ENCODE measurements around the gene FOXP1. TPM values are rescaled to one million over a fixed set of nuclear protein-coding genes. Genes with fewer than 3 reads are reported as not detected.

The FOXP1 gene
- total and polyA plus RNA-seq, 2 of the 8 experiments (the other 6 are each of a cell fraction or from before 2014, with no cell fraction given): 13.9 to 25.4 TPM

DNA sequence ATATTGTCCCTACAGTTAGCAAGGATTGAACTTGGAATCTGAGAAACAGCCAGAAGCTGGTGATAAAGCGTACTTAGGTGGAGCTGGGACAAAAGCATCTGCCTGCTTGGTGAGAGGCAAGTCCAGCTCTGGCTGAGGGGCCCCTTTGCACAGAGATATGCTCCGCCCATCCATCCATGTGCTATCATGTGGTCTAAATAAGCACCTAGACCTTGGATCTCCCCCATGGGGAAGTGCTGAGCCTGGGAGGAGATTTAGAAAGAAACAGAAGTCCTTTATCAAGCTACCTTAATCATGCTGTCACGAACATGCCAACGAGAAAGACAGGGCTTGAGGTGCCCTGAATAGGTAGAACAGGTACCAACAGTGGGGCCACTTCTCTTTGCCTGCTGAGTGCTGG is 369.5 kb downstream of the FOXP1 start:
- no peak overlapping the region for H3K4ac ChIP-seq (replicated peaks; ENCODE audit: insufficient read length, low read depth, low read length)
- peaks cover 2% of the 10 kb centered on the region in 2 experiments for H4K20me1 ChIP-seq (replicated peaks in 1 of 2; ENCODE audit: control insufficient read depth in 1 of 2, insufficient read depth in 2 of 2, low read length in 2 of 2)
- H2AFZ ChIP-seq (ENCODE audit: low read length): no peak overlapping the region
- FAIRE-seq (no peak), DNase-seq (ENCODE audit: low read depth in 1 of 2, low spot score in 2 of 2) (no peak)
- H4K8ac ChIP-seq (ENCODE audit: extremely low read depth, insufficient read depth, low read length): no peak overlapping the region
- no peak overlapping the region for H2BK12ac ChIP-seq (ENCODE audit: low read depth, low read length)
- H3K9ac ChIP-seq (replicated peaks in 1 of 4; ENCODE audit: extremely low read depth in 1 of 4, low read depth in 3 of 4, low read length in 3 of 4): no peak overlapping the region
- no peaks in the 10 kb centered on the region for H3K9me3 ChIP-seq (ENCODE audit: insufficient read depth in 2 of 2, low read depth in 1 of 2, low read length in 1 of 2)
- no peak overlapping the region for H3K4me2 ChIP-seq (ENCODE audit: insufficient read depth in 1 of 2, low read depth in 2 of 2, low read length in 2 of 2)
- no peaks in the 10 kb centered on the region for H3K36me3 ChIP-seq (ENCODE audit: control insufficient read depth in 2 of 4, insufficient read depth in 4 of 4, low read length in 3 of 4)
- no peak overlapping the region for H3K27ac ChIP-seq (ENCODE audit: low read depth, low read length)
- peaks cover 0 to 19% of the 10 kb centered on the region in 2 experiments; a peak in 2 of 4 replicates for H3K79me2 ChIP-seq (ENCODE audit: control insufficient read depth in 1 of 2, insufficient read depth in 2 of 2, low read length in 2 of 2)
- no peaks in the 10 kb centered on the region for H3K23me2 ChIP-seq (ENCODE audit: low read depth, low read length)
- H4K5ac ChIP-seq (ENCODE audit: insufficient read length, low read depth, low read length): no peak overlapping the region
- ChIA-PET CTCF (ENCODE audit: partially characterized antibody) (interaction anchor here (1.5 kb wide), 1 partner anchor 30 kb away, joined by 3 read pairs; no protein-coding TSS in a partner anchor), POLR2A (ENCODE audit: partially characterized antibody) (interaction anchor here (1.0 kb wide), 1 partner anchor 11 kb away, joined by 4 read pairs; no protein-coding TSS in a partner anchor)
- no peak overlapping the region for H3K18ac ChIP-seq (ENCODE audit: extremely low read depth, low read length)
- no peaks in the 10 kb centered on the region for H3K27me3 ChIP-seq (replicated peaks in 1 of 4; ENCODE audit: control insufficient read depth in 3 of 4, extremely low read depth in 1 of 4, insufficient read depth in 3 of 4, low read length in 3 of 4)
- no peak overlapping the region for H2BK5ac ChIP-seq (ENCODE audit: low read depth, low read length)
- H4K91ac ChIP-seq (replicated peaks; ENCODE audit: insufficient read length, low read length): no peak overlapping the region
- no peak overlapping the region for H2AK5ac ChIP-seq (ENCODE audit: low read depth, low read length)
- H2BK15ac ChIP-seq (ENCODE audit: low read length): no peak overlapping the region
- H3K56ac ChIP-seq (replicated peaks; ENCODE audit: insufficient read length, low read depth, low read length): no peak overlapping the region
- whole genome bisulfite sequencing, 2 experiments (ENCODE audit: extremely low coverage in 1 of 2, insufficient coverage in 1 of 2, insufficient read length in 1 of 2, insufficient replicate concordance in 2 of 2, low coverage in 1 of 2, low lambda C conversion rate in 2 of 2, missing lambda C conversion rate in 1 of 2): 84% methylated on average over 4 of the region's 4 CpGs; no CpG with 5 or more reads in 1 of the 2 experiments
- no peak overlapping the region for H3K14ac ChIP-seq (ENCODE audit: insufficient read length)
- H3K4me1 ChIP-seq (replicated peaks in 1 of 4; ENCODE audit: control insufficient read depth in 3 of 4, insufficient read depth in 4 of 4, low read length in 3 of 4): peaks cover 0 to 21% (median 10%) of the 10 kb centered on the region in 4 experiments; a peak in 4 of 7 replicates
- no peak overlapping the region for H3K23ac ChIP-seq (ENCODE audit: insufficient read length)
- peaks cover 2% of the 10 kb centered on the region; the same call in 1 of the 2 replicates for H3K79me1 ChIP-seq (ENCODE audit: low read depth, low read length)
- H2BK20ac ChIP-seq (ENCODE audit: low read length): no peak overlapping the region
- no peak overlapping the region for H3K4me3 ChIP-seq (ENCODE audit: extremely low read depth in 1 of 4, insufficient read depth in 2 of 4, low read depth in 3 of 4, low read length in 4 of 4)
- no peak overlapping the region for H2BK120ac ChIP-seq (replicated peaks; ENCODE audit: low read depth, low read length)
- TF ChIP-seq TCF12 (IDR thresholded peaks at IDR 0.05; ENCODE audit: low read depth, low read length) (no peak), YY1 (IDR thresholded peaks at IDR 0.05; ENCODE audit: low read depth, low read length) (no peak)
- TF ChIP-seq, protein P1, sequence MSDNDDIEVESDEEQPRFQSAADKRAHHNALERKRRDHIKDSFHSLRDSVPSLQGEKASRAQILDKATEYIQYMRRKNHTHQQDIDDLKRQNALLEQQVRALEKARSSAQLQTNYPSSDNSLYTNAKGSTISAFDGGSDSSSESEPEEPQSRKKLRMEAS (IDR thresholded peaks at IDR 0.05): no peak

Measured in H1 (cell line).